Activated naive CD4-positive, alpha-beta T cell treated with anti-CD3 and anti-CD28 coated beads, Interleukin-2, amount 50 U/mL, for 72 hours (primary cell): Measurements from ENCODE around the gene CDH18. TPM values are rescaled to one million over a fixed set of nuclear protein-coding genes. Genes with fewer than 3 reads are reported as not detected.
"Not testable (repeated sequence)": the region's sequence is repeated elsewhere in the genome, so short reads cannot be mapped to it uniquely, and the experiment has no call there.

Experiments used
- ATAC-seq, 2 donors: fragments of 150-1000 bp; cut with Tn5 transposase; 2 replicates each; pipeline ENCODE4 v1.10.0; 2021; ENCODE audit warnings: mild to moderate bottlenecking in 2 of 2, moderate library complexity in 2 of 2
- DNase-seq, 2 donors: peaks; one replicate each; pipeline ENCODE4 v3.0.0; 2021 to 2022; ENCODE audit warnings: low spot score in 2 of 2
- H3K27ac Mint-ChIP-seq, 2 donors: one replicate each; pipeline ENCODE4 v1.8.0; 2022; ENCODE audit warnings: mild to moderate bottlenecking in 2 of 2, mixed read lengths in 2 of 2
- H3K36me3 Mint-ChIP-seq, 2 donors: one replicate each; pipeline ENCODE4 v1.8.0; 2022; ENCODE audit warnings: mixed read lengths in 2 of 2
- H3K9me3 Mint-ChIP-seq, 2 donors: one replicate each; pipeline ENCODE4 v1.8.0; 2022; ENCODE audit warnings: mixed read lengths in 2 of 2
- total RNA-seq, 2 donors: library from RNA; stranded (reverse); gene quantifications; one replicate each; pipeline ENCODE4 v1.2.3, GENCODE V29; 2022

The CDH18 gene
- total RNA-seq, 2 donors from 2014 or later: not detected

DNA sequence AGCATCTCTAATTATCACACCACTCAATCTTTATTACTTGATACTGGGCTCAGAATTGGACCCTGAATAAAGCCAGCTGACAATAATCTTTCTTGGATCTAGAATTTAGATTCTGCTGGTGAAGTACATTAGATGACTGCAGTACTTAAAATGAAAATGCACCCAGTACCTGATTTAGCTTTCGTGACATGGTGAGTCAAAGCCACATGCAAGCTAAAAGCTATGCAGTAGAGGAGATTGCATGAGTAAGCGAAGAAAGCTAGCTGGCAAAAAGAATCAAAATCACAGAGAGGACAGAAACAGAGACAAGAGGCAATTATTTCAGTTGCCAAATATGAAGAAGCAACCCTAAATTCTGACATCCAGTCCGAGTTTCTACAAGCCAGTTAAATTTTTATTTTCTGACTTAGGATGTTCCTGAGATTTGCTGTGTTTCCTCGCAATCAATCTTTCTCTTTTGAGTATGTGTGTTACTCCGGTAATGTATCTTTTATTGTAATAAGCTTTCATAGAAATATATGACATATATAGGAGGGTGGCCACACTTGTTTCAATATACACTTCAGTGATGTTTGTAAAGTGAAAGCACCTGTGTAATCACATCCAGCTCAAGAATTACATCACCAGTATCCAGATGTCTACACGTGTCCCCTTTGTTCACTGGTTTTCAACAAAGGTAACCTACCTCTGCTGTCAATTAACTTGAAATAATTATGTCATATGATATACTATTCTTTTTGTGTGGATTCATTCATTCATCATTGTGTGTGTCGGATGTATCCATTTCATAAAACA, 101.7 kb downstream of the CDH18 start:
- DNase-seq (no peak), ATAC-seq (no peak)
- Mint-ChIP-seq H3K27ac (no peak overlapping the region), H3K36me3 (no peaks in the 10 kb centered on the region), H3K9me3 (peaks cover 5 to 8% of the 10 kb centered on the region in 2 donors)

- ATAC-seq (no peak), DNase-seq (no peak)
- no peaks in the 10 kb centered on the region for H3K36me3 Mint-ChIP-seq
- H3K27ac Mint-ChIP-seq: no peak overlapping the region
- H3K9me3 Mint-ChIP-seq: peaks cover 5 to 8% of the 10 kb centered on the region in 2 donors
Measured at GRCh38 chr5:19885040-19885824, 102.8 kb downstream of the CDH18 start.

DNA sequence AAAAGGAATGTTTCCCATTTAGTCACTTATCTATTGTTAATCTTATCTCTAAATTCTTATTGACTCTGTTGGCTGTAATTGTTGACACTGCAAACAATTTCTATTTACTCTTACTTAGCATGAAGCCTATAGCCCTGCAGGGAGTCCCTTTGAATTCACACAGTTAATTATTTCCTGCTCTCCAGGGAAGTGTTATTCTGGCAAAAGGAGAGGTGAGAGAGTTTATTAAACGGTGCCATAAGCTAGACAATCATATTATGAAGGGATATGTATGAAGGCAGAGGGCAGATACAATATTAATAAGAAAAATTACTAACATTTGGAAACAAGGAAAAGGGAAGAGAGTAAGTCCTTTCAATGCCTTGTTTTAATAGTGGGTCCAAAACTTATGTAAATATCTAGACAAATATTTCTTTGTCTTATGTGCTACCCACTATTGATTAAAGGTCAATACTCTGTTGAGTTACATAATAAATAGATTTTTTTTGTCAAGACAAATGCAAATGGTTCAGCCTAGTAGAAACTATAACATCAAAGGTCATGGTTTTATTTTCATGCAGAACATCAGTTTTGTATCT, 107.1 kb downstream of the CDH18 start:
- Mint-ChIP-seq H3K27ac (no peak overlapping the region), H3K9me3 (peaks cover 0 to 4% of the 10 kb centered on the region in 2 donors), H3K36me3 (no peaks in the 10 kb centered on the region)
- DNase-seq (no peak), ATAC-seq (no peak)

DNA sequence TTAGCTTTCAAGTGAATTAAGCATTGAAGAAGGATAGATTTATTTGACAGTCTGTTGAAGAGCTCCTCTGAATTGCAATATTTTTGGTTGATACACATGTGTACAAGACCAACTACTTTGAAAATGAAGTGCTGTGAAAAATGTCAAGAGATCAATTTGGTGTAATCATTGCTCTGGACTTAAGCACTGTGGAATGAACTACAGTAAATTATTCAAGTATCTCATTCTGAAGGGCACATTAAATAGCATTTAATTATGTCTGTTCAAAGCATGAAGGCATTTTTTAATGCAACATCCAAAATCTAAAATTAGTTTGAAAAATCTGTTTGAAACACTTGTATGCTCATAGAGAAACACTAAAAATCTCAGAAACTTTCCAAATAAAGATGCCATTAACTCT, 107.5 kb downstream of the CDH18 start:
- no peaks in the 10 kb centered on the region for H3K36me3 Mint-ChIP-seq

GRCh38 chr5:19874811-19875210, 113.2 kb downstream of the CDH18 start:
- Mint-ChIP-seq H3K9me3 (peaks cover 5 to 8% of the 10 kb centered on the region in 2 donors), H3K27ac (no peak overlapping the region), H3K36me3 (peaks cover 0 to 4% of the 10 kb centered on the region in 2 donors)
- ATAC-seq: no peak
- DNase-seq: no peak

More for the DNA sequence above, 107.5 kb downstream of the CDH18 start:
- ATAC-seq: no peak
- no peak for DNase-seq
- H3K9me3 Mint-ChIP-seq: peaks cover 0 to 4% of the 10 kb centered on the region in 2 donors
- H3K27ac Mint-ChIP-seq: no peak overlapping the region

DNA sequence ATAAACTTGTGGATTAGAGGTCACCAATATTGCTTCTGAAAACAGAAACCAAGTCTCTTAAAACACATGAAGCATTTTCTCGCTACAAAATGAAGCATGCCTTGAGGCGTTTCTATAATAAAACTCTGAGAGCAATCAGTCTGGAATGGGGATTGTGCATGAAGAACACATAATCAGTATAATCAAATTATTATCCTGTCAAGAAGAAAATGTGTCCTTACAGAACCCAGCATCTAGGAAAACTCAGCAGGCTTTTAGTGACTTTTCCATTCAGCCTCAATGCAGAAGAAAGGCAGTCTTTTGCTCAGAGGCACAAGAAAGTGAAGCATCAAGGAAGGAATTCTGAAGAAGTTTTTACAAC, 121.9 kb downstream of the CDH18 start:
- Mint-ChIP-seq H3K36me3 (peaks cover 0 to 12% of the 10 kb centered on the region in 2 donors), H3K9me3 (peaks cover 19 to 35% of the 10 kb centered on the region in 2 donors), H3K27ac (no peak overlapping the region)
- DNase-seq: no peak
- ATAC-seq: no peak

GRCh38 chr5:19865336-19866089, 122.5 kb downstream of the CDH18 start:
- Mint-ChIP-seq H3K27ac (no peak overlapping the region), H3K9me3 (peaks cover 19 to 35% of the 10 kb centered on the region in 2 donors), H3K36me3 (peaks cover 0 to 12% of the 10 kb centered on the region in 2 donors)
- DNase-seq: no peak
- no peak for ATAC-seq

GRCh38 chr5:19862711-19863110, 125.3 kb downstream of the CDH18 start:
- no peak for ATAC-seq
- Mint-ChIP-seq H3K27ac (no peak overlapping the region), H3K36me3 (peaks cover 0 to 12% of the 10 kb centered on the region in 2 donors), H3K9me3 (peaks cover 19 to 35% of the 10 kb centered on the region in 2 donors)
- no peak for DNase-seq

DNA sequence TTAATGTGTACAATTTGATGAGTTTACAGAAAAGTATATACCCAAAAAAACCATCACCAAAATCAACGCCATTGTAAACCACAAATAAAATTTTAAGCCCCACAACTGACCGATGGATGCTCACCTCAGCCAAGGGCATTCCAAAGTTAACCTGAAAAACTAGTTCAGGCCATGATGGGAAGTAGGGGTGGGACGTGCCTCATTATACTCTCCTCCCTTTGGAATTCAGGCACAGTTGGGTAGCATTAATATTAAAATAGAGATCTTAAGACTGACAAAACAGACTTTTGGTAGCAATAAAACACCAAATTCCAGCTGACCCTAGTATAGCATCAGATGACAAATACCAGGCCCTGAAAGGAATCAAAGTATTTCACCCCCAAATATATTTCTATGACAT, 129.0 kb downstream of the CDH18 start:
- no peak overlapping the region for H3K27ac Mint-ChIP-seq
- H3K9me3 Mint-ChIP-seq: peaks cover 18 to 19% of the 10 kb centered on the region in 2 donors
- H3K36me3 Mint-ChIP-seq: peaks cover 0 to 5% of the 10 kb centered on the region in 2 donors
- ATAC-seq (no peak), DNase-seq (no peak)

DNA sequence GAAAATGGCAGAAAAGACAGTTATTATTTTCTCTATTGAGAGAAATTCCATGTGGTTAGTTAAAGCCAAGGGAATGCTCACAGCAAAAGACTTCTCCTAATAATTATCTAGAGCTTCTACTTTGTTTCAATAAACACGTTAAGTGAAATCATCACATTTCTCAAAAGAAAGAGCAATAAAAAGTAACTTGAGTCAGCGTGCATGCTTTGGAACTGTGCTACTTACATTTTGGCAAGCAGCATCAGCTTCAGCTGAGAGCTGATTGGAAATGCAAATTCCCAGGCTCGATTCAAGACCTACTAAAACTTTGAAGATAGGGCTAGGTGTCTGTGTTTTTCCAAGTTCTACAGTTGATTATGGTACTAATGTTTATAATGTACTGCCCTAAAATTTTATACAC, 132.1 kb downstream of the CDH18 start:
- no peak overlapping the region for H3K27ac Mint-ChIP-seq
- DNase-seq: no peak
- no peak for ATAC-seq
- no peaks in the 10 kb centered on the region for H3K36me3 Mint-ChIP-seq
- H3K9me3 Mint-ChIP-seq: peaks cover 9 to 12% of the 10 kb centered on the region in 2 donors

GRCh38 chr5:19855453-19855852, 132.5 kb downstream of the CDH18 start:
- ATAC-seq: no peak
- no peak for DNase-seq
- H3K36me3 Mint-ChIP-seq: no peaks in the 10 kb centered on the region
- no peak overlapping the region for H3K27ac Mint-ChIP-seq
- H3K9me3 Mint-ChIP-seq: peaks cover 9 to 12% of the 10 kb centered on the region in 2 donors

GRCh38 chr5:19855031-19855430, 133.0 kb downstream of the CDH18 start:
- H3K9me3 Mint-ChIP-seq: peaks cover 9 to 12% of the 10 kb centered on the region in 2 donors
- DNase-seq: no peak
- no peak for ATAC-seq
- H3K36me3 Mint-ChIP-seq: no peaks in the 10 kb centered on the region
- H3K27ac Mint-ChIP-seq: no peak overlapping the region

DNA sequence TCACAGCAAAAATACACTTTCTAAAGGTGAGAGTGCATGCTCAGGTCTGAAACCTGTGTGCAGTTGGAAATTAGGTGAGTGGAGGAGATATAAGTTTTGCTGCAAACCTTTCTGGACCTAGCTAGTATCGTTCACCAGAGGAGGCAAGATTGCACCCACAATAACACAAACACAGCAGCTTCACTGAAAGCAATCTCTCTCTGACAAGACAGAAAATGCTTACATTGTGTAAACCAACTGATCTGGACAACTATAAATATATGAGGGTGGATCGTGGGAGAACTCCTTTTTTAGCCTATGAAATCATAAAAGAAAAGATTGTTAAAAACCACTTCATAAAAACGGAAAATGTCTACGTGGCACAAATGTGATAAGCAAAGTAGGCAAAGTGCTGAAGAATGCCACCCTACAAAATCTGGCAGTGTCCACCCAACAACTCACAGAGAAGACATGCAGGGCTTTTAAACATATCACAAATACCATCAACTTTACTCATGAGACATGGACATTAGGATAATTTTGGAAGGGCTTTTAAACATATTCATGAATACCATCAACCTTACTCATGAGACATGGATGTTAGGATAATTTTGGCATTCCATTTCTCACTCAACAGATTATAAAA, 134.3 kb downstream of the CDH18 start:
- Mint-ChIP-seq H3K9me3 (peaks cover 10 to 16% of the 10 kb centered on the region in 2 donors), H3K27ac (no peak overlapping the region), H3K36me3 (no peaks in the 10 kb centered on the region)
- ATAC-seq (no peak), DNase-seq (no peak)

DNA sequence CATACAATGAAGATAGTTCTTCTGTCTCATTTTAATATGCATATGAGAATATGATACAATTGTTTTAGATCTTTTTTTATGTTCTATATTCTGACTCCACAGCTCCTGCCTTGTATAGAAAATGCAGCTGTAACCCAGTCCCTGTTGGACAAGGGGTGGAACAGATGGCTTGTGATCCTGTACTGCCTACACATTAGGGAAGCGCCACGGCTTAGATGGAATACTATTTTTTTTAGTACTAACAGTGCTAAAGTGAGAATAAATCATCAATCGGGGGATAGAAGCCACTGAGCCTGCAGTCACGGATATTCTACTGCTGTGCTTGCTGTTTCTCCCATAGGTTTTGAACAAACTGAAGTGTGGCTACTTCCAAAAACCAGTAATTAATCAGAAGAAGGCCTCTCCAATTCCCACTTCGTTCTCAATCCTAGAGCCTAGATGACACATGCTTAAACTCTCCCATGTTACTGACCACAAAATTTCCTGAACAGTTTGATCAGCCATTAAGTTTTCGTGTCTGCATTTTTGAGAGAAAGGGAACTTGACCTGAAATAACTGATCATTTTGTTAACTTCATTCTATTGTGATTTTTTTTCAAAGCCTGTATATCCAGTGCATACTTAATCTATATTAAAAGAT, 150.3 kb downstream of the CDH18 start:
- DNase-seq (no peak), ATAC-seq (no peak)
- Mint-ChIP-seq H3K9me3 (peaks cover 22 to 33% of the 10 kb centered on the region in 2 donors), H3K27ac (no peak overlapping the region), H3K36me3 (peaks cover 7 to 9% of the 10 kb centered on the region in 2 donors)

GRCh38 chr5:19835442-19835841, 152.6 kb downstream of the CDH18 start:
- Mint-ChIP-seq H3K9me3 (peaks cover 20 to 36% of the 10 kb centered on the region in 2 donors), H3K36me3 (peaks cover 7 to 9% of the 10 kb centered on the region in 2 donors)

GRCh38 chr5:19812720-19813119, 175.3 kb downstream of the CDH18 start:
- not testable (repeated sequence) for H3K27ac Mint-ChIP-seq, H3K36me3 Mint-ChIP-seq, DNase-seq, ATAC-seq
- peaks cover 16 to 24% of the 10 kb centered on the region in 2 donors for H3K9me3 Mint-ChIP-seq

More at GRCh38 chr5:19835442-19835841, 152.6 kb downstream of the CDH18 start:
- no peak overlapping the region for H3K27ac Mint-ChIP-seq
- ATAC-seq (no peak), DNase-seq (no peak)
